Neutrophil (primary cell): ENCODE data around the gene MAPK8IP2.
"Not testable (repeated sequence)": the region's sequence is repeated elsewhere in the genome, so short reads cannot be mapped to it uniquely, and the experiment has no call there.

Experiments
- H3K27ac ChIP-seq: fragments of 200-600 bp; sonication (generic); 2 replicates; pipeline ENCODE4 v1.5.1; 2016; ENCODE audit warnings: mild to moderate bottlenecking, moderate library complexity
- H3K27me3 ChIP-seq: fragments of 200-600 bp; sonication (generic); 2 replicates; pipeline ENCODE4 v1.6.0; 2016; ENCODE audit warnings: mild to moderate bottlenecking
- H3K36me3 ChIP-seq: fragments of 200-600 bp; sonication (generic); 2 replicates; pipeline ENCODE4 v1.5.1; 2017
- H3K4me1 ChIP-seq, 2 experiments: fragments of 200-600 bp in 1 of 2; sonication (generic) in 1 of 2; 1 replicate in 1 of 2; 2 replicates in 1 of 2; pipeline versions ENCODE4 v1.5.1 to v1.6.1; 2013 to 2016; ENCODE audit warnings: low read depth in 1 of 2, low read length in 1 of 2, mild to moderate bottlenecking in 1 of 2, moderate library complexity in 1 of 2; ENCODE audit not compliant: control insufficient read depth in 1 of 2, insufficient read depth in 1 of 2
- H3K4me3 ChIP-seq, 2 experiments: fragments of 200-600 bp in 1 of 2; sonication (generic) in 1 of 2; 1 replicate in 1 of 2; 2 replicates in 1 of 2; pipeline ENCODE4 v1.5.1; 2013 to 2016; ENCODE audit warnings: low read depth in 1 of 2, low read length in 1 of 2, mild to moderate bottlenecking in 1 of 2, moderate library complexity in 1 of 2
- H3K9me3 ChIP-seq: fragments of 200-600 bp; sonication (generic); 2 replicates; pipeline ENCODE4 v1.5.1; 2016
- CTCF ChIP-seq: fragments of 200-600 bp; sonication (generic); IDR thresholded peaks from 2 replicates; pipeline ENCODE4 v1.5.1; 2016; ENCODE audit warnings: antibody characterized with exemption

The MAPK8IP2 gene

GRCh38 chr22:50606165-50606945 is 5.8 kb downstream of the MAPK8IP2 start:
- Histone ChIP-seq H3K4me3 (no peak overlapping the region), H3K9me3 (no peaks in the 10 kb centered on the region), H3K27me3 (peaks cover 100% of the 10 kb centered on the region), H3K36me3 (no peaks in the 10 kb centered on the region), H3K27ac (no peak overlapping the region), H3K4me1 (no peaks in the 10 kb centered on the region)
- no peak for TF ChIP-seq CTCF

- no peaks in the 10 kb centered on the region for H3K9me3 ChIP-seq
- peaks cover 100% of the 10 kb centered on the region for H3K27me3 ChIP-seq
- no peaks in the 10 kb centered on the region for H3K4me1 ChIP-seq
- no peak overlapping the region for H3K27ac ChIP-seq
- TF ChIP-seq CTCF = no peak
- no peak overlapping the region for H3K4me3 ChIP-seq
- H3K36me3 ChIP-seq = no peaks in the 10 kb centered on the region
Measured at GRCh38 chr22:50606946-50607658, 6.5 kb downstream of the MAPK8IP2 start.

DNA sequence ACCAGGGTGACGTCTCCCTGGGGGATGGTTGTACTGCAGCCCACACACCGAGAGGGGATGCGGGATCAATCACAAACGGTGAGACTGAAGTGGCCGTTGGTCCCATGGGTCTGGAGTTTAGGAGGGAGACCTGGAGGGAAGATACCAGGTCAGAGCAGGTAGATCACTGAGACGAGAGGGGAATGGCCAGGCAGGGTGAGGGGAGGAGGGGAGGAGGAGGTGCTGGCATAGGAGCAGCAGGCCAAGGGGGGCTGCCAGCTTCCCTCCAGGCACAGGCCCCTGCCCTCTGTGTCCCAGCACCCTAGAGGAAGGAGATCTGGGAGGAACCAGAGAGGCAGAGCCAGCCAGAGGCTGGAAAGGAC is 7.0 kb downstream of the MAPK8IP2 start:
- H3K27me3 ChIP-seq = peaks cover 100% of the 10 kb centered on the region
- H3K4me3 ChIP-seq = no peak overlapping the region
- no peaks in the 10 kb centered on the region for H3K9me3 ChIP-seq
- H3K36me3 ChIP-seq = no peaks in the 10 kb centered on the region
- no peaks in the 10 kb centered on the region for H3K4me1 ChIP-seq
- no peak for TF ChIP-seq CTCF
- no peak overlapping the region for H3K27ac ChIP-seq

- H3K4me1 ChIP-seq, H3K4me3 ChIP-seq, H3K9me3 ChIP-seq, H3K27ac ChIP-seq, H3K36me3 ChIP-seq: not testable (repeated sequence)
- peaks cover 100% of the 10 kb centered on the region for H3K27me3 ChIP-seq
Measured at GRCh38 chr22:50608058-50608840, 7.7 kb downstream of the MAPK8IP2 start.

- peaks cover 100% of the 10 kb centered on the region for H3K27me3 ChIP-seq
- TF ChIP-seq CTCF = no peak
Measured at GRCh38 chr22:50608996-50609395, 8.4 kb downstream of the MAPK8IP2 start.

More at GRCh38 chr22:50608996-50609395, 8.4 kb downstream of the MAPK8IP2 start:
- Histone ChIP-seq H3K4me3 (no peak overlapping the region), H3K27ac (no peak overlapping the region), H3K4me1 (peaks cover 0 to 3% of the 10 kb centered on the region in 2 experiments), H3K36me3 (no peaks in the 10 kb centered on the region), H3K9me3 (no peaks in the 10 kb centered on the region)
